ENCODE data around the gene TCP11.

Gene TCP11

GRCh38 chr6:35086636-35087360, 54.3 kb downstream of the TCP11 start:
- no peak overlapping the region for H3K56ac ChIP-seq (ENCODE audit: low read length)
- no peak overlapping the region for H3K4me3 ChIP-seq (ENCODE audit: low read length)
- H3K4ac ChIP-seq (ENCODE audit: low read depth, low read length) = no peak overlapping the region
- H3K79me2 ChIP-seq (ENCODE audit: control insufficient read depth, insufficient read depth, low read length) = no peaks in the 10 kb centered on the region
- H3K23ac ChIP-seq (ENCODE audit: low read length) = no peak overlapping the region
- no peak overlapping the region for H3K18ac ChIP-seq (ENCODE audit: low read length)
- H3K27me3 ChIP-seq (ENCODE audit: insufficient read depth, low read length, poor library complexity) = no peaks in the 10 kb centered on the region
- H2BK5ac ChIP-seq (ENCODE audit: low read length) = no peak overlapping the region
- DNase-seq = no peak
- no peak overlapping the region for H2BK15ac ChIP-seq (replicated peaks; ENCODE audit: low read depth)
- H3K9ac ChIP-seq (ENCODE audit: low read length) = no peak overlapping the region
- no CpG with 5 or more reads among the region's 12 CpGs for WGBS (ENCODE audit: extremely low coverage, insufficient coverage, low lambda C conversion rate)
- no peak overlapping the region for H2AK5ac ChIP-seq (ENCODE audit: low read length)
- H3K36me3 ChIP-seq (ENCODE audit: control insufficient read depth, insufficient read depth, low read length) = peaks cover 7% of the 10 kb centered on the region
- no peak overlapping the region for H3K4me2 ChIP-seq (ENCODE audit: low read length)
- peaks cover 3% of the 10 kb centered on the region for H3K4me1 ChIP-seq (ENCODE audit: control insufficient read depth, low read depth, low read length)
- no peaks in the 10 kb centered on the region for H3K79me1 ChIP-seq (ENCODE audit: low read length)
- H3K27ac ChIP-seq (ENCODE audit: low read depth, low read length) = no peak overlapping the region
- no peak overlapping the region for H2BK120ac ChIP-seq (ENCODE audit: low read depth, low read length)
- H4K5ac ChIP-seq (ENCODE audit: low read length) = no peak overlapping the region
- no peak overlapping the region for H4K8ac ChIP-seq (ENCODE audit: low read depth, low read length)

GRCh38 chr6:35086282-35086632, 54.9 kb downstream of the TCP11 start:
- no peak overlapping the region for H2BK15ac ChIP-seq (replicated peaks; ENCODE audit: low read depth)
- no peak overlapping the region for H4K5ac ChIP-seq (ENCODE audit: low read length)
- no peak for DNase-seq
- H4K8ac ChIP-seq (ENCODE audit: low read depth, low read length) = no peak overlapping the region
- H3K4me2 ChIP-seq (ENCODE audit: low read length) = no peak overlapping the region
- H3K9ac ChIP-seq (ENCODE audit: low read length) = no peak overlapping the region
- no peak overlapping the region for H3K18ac ChIP-seq (ENCODE audit: low read length)
- WGBS (ENCODE audit: extremely low coverage, insufficient coverage, low lambda C conversion rate) = no CpG with 5 or more reads among the region's 10 CpGs
- no peak overlapping the region for H2BK5ac ChIP-seq (ENCODE audit: low read length)
- no peaks in the 10 kb centered on the region for H3K27me3 ChIP-seq (ENCODE audit: insufficient read depth, low read length, poor library complexity)
- no peaks in the 10 kb centered on the region for H3K79me1 ChIP-seq (ENCODE audit: low read length)
- peaks cover 5% of the 10 kb centered on the region for H3K36me3 ChIP-seq (ENCODE audit: control insufficient read depth, insufficient read depth, low read length)
- H3K4me3 ChIP-seq (ENCODE audit: low read length) = no peak overlapping the region
- H2BK120ac ChIP-seq (ENCODE audit: low read depth, low read length) = no peak overlapping the region
- H3K4me1 ChIP-seq (ENCODE audit: control insufficient read depth, low read depth, low read length) = peaks cover 4% of the 10 kb centered on the region
- no peak overlapping the region for H3K4ac ChIP-seq (ENCODE audit: low read depth, low read length)
- H3K27ac ChIP-seq (ENCODE audit: low read depth, low read length) = no peak overlapping the region
- no peak overlapping the region for H3K23ac ChIP-seq (ENCODE audit: low read length)
- H3K79me2 ChIP-seq (ENCODE audit: control insufficient read depth, insufficient read depth, low read length) = no peaks in the 10 kb centered on the region
- H3K56ac ChIP-seq (ENCODE audit: low read length) = no peak overlapping the region
- H2AK5ac ChIP-seq (ENCODE audit: low read length) = no peak overlapping the region

- H3K79me1 ChIP-seq (ENCODE audit: low read length) = no peaks in the 10 kb centered on the region
- H4K8ac ChIP-seq (ENCODE audit: low read depth, low read length) = no peak overlapping the region
- H2BK120ac ChIP-seq (ENCODE audit: low read depth, low read length) = no peak overlapping the region
- no peak overlapping the region for H2BK5ac ChIP-seq (ENCODE audit: low read length)
- H3K27me3 ChIP-seq (ENCODE audit: insufficient read depth, low read length, poor library complexity) = no peaks in the 10 kb centered on the region
- H3K9ac ChIP-seq (ENCODE audit: low read length) = no peak overlapping the region
- H3K56ac ChIP-seq (ENCODE audit: low read length) = no peak overlapping the region
- no CpG with 5 or more reads among the region's 30 CpGs for WGBS (ENCODE audit: extremely low coverage, insufficient coverage, low lambda C conversion rate)
- no peak overlapping the region for H3K4me3 ChIP-seq (ENCODE audit: low read length)
- H3K79me2 ChIP-seq (ENCODE audit: control insufficient read depth, insufficient read depth, low read length) = no peaks in the 10 kb centered on the region
- no peak overlapping the region for H3K23ac ChIP-seq (ENCODE audit: low read length)
- no peak overlapping the region for H3K18ac ChIP-seq (ENCODE audit: low read length)
- H3K4me2 ChIP-seq (ENCODE audit: low read length) = no peak overlapping the region
- H4K5ac ChIP-seq (ENCODE audit: low read length) = no peak overlapping the region
- no peak overlapping the region for H3K27ac ChIP-seq (ENCODE audit: low read depth, low read length)
- H3K4me1 ChIP-seq (ENCODE audit: control insufficient read depth, low read depth, low read length) = peaks cover 7% of the 10 kb centered on the region
- no peak for DNase-seq
- H2BK15ac ChIP-seq (replicated peaks; ENCODE audit: low read depth) = no peak overlapping the region
- H3K4ac ChIP-seq (ENCODE audit: low read depth, low read length) = no peak overlapping the region
- peaks cover 4% of the 10 kb centered on the region for H3K36me3 ChIP-seq (ENCODE audit: control insufficient read depth, insufficient read depth, low read length)
- no peak overlapping the region for H2AK5ac ChIP-seq (ENCODE audit: low read length)
Measured at GRCh38 chr6:35085359-35086281, 55.5 kb downstream of the TCP11 start.

- Histone ChIP-seq H2AK5ac (ENCODE audit: low read length) (no peak overlapping the region), H3K23ac (ENCODE audit: low read length) (no peak overlapping the region), H3K27ac (ENCODE audit: low read depth, low read length) (no peak overlapping the region), H3K4me2 (ENCODE audit: low read length) (no peak overlapping the region), H2BK15ac (replicated peaks; ENCODE audit: low read depth) (no peak overlapping the region), H4K8ac (ENCODE audit: low read depth, low read length) (no peak overlapping the region), H3K4me3 (ENCODE audit: low read length) (no peak overlapping the region), H4K5ac (ENCODE audit: low read length) (no peak overlapping the region), H3K79me2 (ENCODE audit: control insufficient read depth, insufficient read depth, low read length) (no peaks in the 10 kb centered on the region), H2BK120ac (ENCODE audit: low read depth, low read length) (no peak overlapping the region), H3K4ac (ENCODE audit: low read depth, low read length) (no peak overlapping the region), H3K56ac (ENCODE audit: low read length) (no peak overlapping the region), H3K27me3 (ENCODE audit: insufficient read depth, low read length, poor library complexity) (no peaks in the 10 kb centered on the region), H3K9ac (ENCODE audit: low read length) (no peak overlapping the region), H3K36me3 (ENCODE audit: control insufficient read depth, insufficient read depth, low read length) (peaks cover 4% of the 10 kb centered on the region), H3K4me1 (ENCODE audit: control insufficient read depth, low read depth, low read length) (peaks cover 7% of the 10 kb centered on the region), H3K79me1 (ENCODE audit: low read length) (no peaks in the 10 kb centered on the region), H2BK5ac (ENCODE audit: low read length) (no peak overlapping the region), H3K18ac (ENCODE audit: low read length) (no peak overlapping the region)
- WGBS (ENCODE audit: extremely low coverage, insufficient coverage, low lambda C conversion rate) = no CpG with 5 or more reads among the region's 12 CpGs
- DNase-seq = no peak
Measured at GRCh38 chr6:35084511-35085203, 56.5 kb downstream of the TCP11 start.

GRCh38 chr6:35084041-35084491, 57.1 kb downstream of the TCP11 start:
- Histone ChIP-seq H3K9ac (ENCODE audit: low read length) (no peak overlapping the region), H3K4me3 (ENCODE audit: low read length) (no peak overlapping the region), H2BK120ac (ENCODE audit: low read depth, low read length) (no peak overlapping the region), H4K5ac (ENCODE audit: low read length) (no peak overlapping the region), H3K4ac (ENCODE audit: low read depth, low read length) (no peak overlapping the region), H3K79me1 (ENCODE audit: low read length) (no peaks in the 10 kb centered on the region), H3K56ac (ENCODE audit: low read length) (no peak overlapping the region), H3K23ac (ENCODE audit: low read length) (no peak overlapping the region), H2BK5ac (ENCODE audit: low read length) (no peak overlapping the region), H3K4me1 (ENCODE audit: control insufficient read depth, low read depth, low read length) (peaks cover 7% of the 10 kb centered on the region), H3K27me3 (ENCODE audit: insufficient read depth, low read length, poor library complexity) (no peaks in the 10 kb centered on the region), H3K79me2 (ENCODE audit: control insufficient read depth, insufficient read depth, low read length) (no peaks in the 10 kb centered on the region), H3K18ac (ENCODE audit: low read length) (no peak overlapping the region), H2AK5ac (ENCODE audit: low read length) (no peak overlapping the region), H4K8ac (ENCODE audit: low read depth, low read length) (no peak overlapping the region), H3K27ac (ENCODE audit: low read depth, low read length) (no peak overlapping the region), H2BK15ac (replicated peaks; ENCODE audit: low read depth) (no peak overlapping the region), H3K4me2 (ENCODE audit: low read length) (no peak overlapping the region), H3K36me3 (ENCODE audit: control insufficient read depth, insufficient read depth, low read length) (peaks cover 4% of the 10 kb centered on the region)
- no peak for DNase-seq
- no CpG with 5 or more reads among the region's 14 CpGs for WGBS (ENCODE audit: extremely low coverage, insufficient coverage, low lambda C conversion rate)

Data from mesendoderm (in vitro differentiated cells).